NCI-H748 treated with DMSO at 0.1 percent for 48 hours (cell line): ENCODE data around the gene HECTD1.
"Not testable (repeated sequence)": the region's sequence is repeated elsewhere in the genome, so short reads cannot be mapped to it uniquely, and the experiment has no call there.

Source experiments
- DNase-seq: peaks from one replicate; lab custom pipeline; 2025; lab: John Stamatoyannopoulos, UW

HECTD1 gene

DNA sequence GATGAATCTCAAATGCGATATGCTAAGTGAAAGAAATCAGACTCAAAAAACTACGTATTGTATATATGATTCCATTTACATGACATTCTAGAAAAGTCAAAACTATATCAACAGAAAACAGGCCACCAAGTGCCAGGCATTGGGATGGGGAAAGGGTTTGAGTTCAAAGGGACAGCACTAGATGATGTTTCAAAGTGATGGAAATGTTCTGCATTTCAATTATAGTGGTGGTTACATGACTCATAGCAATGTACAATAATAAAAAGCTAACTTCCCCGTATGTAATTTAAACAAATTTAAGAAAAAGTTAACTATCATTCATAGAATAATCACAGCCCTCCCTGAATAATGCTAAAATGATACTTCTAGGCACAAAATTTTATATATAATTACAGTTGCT is 13.5 kb downstream of the HECTD1 start:
- no peak for DNase-seq

DNA sequence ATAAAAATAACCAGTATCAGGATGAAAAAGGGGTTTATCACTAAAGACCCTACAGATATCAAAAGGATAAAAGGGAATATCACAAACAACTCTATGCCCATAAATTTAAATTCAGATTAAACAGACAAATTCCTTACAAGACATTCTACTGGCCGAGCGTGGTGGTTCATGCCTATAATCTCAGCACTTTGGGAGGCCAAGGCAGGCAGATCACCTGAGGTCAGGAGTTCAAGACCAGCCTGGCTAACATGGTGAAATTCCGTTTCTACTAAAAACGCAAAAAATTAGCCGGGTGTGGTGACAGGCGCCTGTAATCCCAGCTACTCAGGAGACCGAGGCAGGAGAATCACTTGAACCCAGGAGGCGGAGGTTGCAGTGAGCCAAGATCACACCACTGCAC is 15.0 kb downstream of the HECTD1 start:
- not testable (repeated sequence) for DNase-seq

DNA sequence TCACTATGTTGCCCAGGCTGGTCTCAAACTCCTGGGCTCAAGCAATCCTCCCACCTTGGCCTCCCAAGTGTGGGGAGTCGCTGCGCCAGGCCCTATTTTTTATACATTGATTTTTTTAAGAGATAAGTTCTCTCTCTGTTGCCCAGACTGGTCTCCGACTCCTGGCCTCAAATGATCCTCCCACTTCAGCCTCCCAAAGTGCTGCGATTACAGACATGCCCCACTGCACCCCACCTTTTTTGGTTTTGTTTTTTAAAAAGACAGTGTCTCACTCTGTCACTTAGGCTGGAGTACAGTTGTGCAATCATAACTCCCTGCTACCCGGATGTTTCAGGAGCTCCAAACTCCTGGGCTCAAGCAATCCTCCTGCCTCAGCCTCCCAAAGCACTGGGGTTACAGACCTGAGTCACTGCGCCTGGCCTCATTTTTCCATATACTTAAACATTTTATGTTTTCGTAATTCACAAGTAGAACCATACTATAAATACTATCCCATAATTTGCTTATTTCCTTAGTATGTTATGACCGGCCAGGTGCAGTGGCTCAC is 16.8 kb downstream of the HECTD1 start:
- no peak for DNase-seq

DNA sequence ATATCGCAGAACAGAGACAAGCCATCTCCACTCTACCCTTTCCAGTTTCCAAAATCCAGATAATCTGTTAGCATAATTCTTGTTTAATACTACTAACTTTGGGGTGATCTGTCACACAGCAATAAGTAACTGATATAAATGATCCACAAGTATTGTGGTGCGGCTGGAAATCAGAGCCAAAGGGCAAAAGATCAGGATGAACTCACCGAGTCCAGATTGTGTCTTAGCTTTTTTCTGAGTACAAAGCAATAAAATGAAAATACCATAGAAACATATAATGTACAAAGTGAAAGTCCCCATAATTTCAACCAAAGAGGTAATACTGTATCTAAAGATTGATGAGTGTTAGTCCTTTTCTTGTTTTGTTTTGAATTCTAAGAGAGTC is 17.4 kb downstream of the HECTD1 start:
- no peak for DNase-seq

DNA sequence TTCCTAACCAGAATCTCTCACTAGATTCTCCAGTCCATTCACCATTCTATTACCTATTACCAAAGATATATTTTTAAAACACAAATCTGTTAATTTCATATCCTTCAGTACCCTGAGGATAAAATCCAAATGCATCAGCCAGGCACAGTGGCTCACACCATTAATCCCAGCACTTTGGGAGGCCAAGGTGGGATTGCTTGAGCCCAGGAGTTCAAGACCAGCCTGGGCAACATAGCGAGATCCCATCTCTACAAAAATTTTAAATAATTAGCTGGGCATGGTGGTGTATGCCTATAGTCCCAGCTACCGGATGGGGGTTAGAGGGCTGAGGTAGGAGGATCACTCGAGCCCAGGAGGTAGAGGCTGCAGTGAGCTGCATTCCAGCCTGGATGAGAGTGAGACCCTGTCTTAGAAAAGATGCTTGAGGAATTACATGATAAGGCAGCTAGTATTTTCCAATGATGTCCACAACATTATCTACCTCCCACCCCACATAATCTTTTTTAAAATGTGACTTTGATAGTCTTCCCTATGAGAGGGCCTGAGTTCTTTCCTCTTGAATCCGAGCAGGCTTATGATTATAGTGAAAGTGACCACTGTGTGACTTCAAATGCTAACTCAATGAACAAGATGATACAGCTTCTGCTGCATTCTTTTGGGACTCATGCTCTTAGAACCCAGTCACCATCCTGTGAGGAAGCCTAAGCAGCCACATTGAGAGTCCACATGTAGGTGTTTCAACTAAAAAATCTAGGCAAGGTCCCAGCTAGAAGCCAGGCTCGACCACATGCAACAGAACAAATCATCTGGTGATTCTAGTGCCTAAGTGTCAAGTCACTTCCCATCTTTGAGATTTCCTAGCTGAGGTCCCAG is 18.0 kb downstream of the HECTD1 start:
- no peak for DNase-seq

DNA sequence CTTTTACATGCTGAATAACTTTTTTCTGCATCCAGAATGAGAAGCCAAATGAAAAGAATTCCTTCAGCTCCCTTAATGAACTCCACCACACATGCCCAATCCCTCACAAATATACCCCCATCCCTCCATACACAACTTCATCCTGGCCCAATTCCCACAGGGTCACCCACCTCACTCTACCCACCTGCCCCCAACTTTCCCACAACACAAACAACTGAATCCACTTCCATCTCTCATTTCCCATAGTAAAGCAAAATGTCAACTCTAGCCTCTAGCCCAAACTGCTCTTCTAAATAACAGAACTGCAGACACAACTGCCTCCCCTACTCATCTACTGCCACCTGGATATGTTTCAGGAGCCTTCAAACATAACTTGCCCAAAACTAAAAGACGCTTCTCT is 18.8 kb downstream of the HECTD1 start:
- no peak for DNase-seq

DNA sequence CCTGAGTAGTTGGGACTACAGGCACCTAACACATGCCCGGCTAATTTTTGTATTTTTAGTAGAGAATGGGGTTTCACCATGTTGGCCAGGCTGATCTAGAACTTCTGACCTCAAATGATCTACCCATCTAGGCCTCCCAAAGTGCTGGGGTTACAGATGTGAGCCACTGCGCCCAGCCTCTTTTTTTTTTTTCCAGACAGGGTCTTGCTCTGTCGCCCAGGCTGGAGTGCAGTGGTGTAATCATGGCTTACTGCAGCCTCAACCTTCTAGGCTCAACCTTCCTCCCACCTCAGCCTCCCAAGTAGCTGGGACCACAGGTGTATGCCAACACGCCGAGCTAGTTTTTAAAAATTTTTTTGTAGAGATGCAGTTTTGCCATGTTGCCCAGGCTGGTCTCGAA is 25.6 kb downstream of the HECTD1 start:
- not testable (repeated sequence) for DNase-seq

DNA sequence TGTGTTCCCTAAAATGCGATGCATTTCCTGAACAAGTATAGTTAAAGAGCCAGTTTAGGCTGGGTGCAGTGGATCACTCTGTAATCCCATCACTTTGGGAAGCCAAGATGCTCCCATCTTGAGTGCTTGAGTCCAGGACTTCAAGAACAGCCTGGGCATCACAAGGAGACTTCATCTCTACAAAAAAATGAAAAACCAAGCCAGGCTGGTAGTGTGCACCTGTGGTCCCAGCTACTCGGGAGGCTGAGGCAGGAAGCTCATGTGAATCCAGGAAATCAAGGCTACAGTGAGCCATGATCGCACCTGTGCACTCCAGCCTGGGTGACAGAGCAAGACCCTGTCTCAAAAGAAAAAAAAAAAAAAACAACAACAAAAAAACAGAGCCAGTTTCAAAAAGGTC is 26.3 kb downstream of the HECTD1 start:
- no peak for DNase-seq

DNA sequence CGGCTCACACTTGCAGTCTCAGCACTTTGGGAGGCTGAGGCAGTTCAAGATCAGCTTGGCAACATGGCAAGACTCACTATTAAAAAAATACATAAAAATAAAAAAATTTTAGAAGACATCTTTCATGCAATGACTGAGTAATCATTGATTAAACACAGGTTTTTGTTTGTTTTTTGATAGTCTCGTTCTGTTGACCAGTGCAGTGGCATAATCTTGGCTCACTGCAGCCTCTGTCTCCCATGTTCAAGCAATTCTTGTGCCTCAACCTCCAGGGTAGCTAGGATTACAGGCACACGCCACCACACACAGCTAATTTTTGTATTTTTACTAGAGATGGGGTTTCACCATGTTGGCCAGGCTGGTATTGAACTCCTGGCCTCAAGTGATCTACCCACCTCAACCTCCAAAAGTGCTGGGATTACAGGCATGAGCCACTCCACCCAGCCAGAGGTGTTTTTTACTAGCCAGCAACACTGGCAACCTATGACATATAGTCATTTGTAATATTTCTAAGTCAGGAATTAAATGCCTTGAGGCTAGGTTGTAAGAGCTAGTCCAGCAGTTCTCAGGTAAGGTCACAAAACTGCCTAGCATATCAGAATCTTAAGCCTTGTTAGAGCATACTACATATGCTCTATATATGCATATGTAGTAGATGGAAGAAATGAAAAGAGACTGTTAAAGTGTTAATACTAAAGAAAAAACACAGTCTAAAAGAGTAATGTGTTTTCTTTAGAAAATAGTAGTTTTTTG is 27.1 kb downstream of the HECTD1 start:
- DNase-seq, result no peak

DNA sequence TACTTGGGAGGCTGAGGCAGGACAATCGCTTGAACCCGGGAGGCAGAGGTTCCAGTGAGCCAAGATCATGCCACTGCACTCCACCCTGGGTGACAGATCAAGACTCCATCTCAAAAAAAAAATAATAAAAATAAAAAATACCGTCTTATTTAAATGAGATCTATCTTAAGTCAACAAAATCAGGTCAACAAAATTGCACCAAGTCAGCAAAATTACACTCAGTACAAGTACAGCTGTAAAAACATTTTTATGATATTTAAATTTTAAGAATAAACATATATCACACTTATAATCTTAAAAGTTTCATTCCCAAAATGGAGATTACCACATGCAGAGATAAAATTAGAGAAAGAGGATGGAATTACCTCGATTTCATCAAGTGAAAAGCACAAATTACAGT is 33.2 kb downstream of the HECTD1 start:
- no peak for DNase-seq

DNA sequence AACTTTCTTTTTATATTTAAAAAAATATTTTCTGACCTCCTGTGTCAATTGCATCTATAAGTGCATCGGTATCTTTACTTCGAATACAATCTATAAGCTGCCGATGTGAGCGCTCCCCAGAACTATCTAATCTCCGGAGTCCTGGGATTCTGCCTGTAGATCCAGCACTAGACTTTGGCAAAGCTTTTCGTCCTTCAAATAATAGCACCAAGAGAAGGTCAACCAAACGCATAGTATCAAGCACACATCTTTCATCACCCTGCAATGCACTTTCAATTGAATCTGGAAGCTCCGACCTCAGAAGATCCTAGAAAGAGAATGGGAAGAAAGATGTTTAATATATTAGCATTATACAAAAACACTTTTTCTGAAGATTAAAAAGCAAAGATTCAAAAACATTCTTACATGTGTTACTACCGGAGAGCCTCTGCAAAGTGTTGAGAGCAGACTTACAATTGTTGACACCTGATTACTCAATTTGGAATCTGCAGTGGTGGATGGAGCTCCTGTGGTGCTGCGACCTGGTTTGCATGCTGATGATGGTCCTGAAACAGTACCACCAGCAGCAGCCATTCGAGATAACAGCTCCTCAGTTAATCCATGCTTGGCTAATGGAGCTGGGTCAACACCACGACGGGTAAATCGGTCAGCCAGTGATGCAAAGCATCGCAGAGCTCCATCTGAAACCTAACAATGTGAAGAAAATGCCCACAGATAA is 34.3 kb downstream of the HECTD1 start:
- no peak for DNase-seq

DNA sequence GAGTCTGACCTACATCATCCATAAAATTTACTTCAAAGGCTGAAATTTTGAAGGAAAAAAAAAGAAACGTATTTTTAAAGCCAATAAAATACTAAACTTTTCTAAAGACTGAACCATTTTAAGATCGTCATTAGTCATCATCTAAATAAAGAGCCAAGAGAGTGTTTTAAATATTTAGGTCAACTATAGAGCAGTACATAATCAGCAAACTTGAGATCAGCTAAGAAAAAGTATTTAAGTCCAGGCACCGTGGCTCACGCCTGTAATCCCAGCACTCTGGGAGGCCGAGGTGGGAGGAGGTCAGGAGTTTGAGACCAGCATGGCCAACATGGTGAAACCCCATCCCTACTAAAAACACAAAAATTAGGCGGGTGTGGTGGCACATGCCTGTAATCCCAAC is 35.5 kb downstream of the HECTD1 start:
- DNase-seq, result no peak

DNA sequence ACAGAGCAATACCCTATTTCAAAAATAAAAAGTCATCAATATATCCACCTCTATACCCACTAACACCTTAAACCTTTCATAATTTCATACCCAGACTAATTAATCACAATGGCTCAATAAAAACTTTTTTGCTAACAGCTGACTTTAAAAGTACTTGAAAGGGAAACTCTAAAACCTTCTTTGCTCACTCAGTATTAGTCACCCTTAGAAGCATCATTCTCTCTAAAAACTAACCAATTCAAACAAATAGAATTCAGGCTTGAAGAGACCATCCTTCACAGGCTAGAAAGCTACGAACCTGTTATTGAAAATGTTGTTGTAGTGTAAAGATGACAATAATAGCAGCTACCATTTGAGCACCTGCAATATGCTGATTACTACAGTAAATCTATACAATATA is 37.2 kb downstream of the HECTD1 start:
- DNase-seq, result no peak

DNA sequence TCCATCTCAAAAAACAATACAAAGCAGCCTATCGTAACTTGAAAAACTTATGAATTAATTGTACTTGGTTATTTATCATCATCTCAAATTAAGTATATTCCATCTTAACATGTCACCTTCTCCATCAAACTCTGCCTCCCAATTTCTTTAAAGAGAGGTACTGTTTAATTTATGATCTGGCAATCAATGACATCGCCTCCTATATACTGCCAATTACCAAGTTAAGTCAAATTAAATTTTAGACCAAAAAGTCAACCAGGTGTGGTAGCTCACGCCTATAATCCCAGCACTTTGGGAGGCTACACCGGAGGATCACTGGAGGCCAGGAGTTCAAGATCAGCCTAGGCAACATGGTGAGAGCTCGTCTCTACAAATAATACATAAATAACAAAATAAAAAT is 37.7 kb downstream of the HECTD1 start:
- no peak for DNase-seq

DNA sequence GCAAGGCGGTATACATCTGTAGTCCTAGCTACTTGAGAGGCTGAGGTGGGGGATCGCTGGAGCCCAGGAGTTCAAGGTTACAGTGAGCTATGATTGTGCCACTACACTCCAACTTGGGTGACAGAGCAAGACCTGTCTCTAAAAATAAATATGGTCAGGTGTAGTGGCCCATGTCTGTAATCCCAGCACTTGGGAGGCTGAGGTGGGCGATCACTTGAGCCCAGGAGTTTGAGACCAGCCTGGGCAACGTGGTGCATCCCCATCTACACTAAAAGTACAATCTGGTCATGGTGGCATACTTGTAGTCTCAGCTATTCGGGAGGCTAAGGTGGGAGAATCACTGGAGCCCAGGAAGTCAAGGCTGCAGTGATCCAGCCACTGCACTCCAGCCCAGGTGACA is 40.6 kb downstream of the HECTD1 start:
- no peak for DNase-seq

DNA sequence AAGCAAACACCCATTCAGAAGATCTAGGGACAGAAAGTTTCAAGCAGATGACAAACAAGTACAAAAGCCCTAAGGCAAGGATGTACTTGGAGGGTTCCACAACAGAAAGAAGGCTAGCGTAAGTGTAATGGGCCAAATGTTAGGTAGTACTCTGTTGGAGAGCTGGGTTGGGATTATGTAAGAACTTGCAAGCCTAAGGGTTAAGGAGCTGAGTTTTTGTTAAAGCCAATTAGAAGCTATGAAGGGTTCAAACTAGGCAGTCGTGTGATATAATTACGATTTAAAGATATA is 41.4 kb downstream of the HECTD1 start:
- no peak for DNase-seq

DNA sequence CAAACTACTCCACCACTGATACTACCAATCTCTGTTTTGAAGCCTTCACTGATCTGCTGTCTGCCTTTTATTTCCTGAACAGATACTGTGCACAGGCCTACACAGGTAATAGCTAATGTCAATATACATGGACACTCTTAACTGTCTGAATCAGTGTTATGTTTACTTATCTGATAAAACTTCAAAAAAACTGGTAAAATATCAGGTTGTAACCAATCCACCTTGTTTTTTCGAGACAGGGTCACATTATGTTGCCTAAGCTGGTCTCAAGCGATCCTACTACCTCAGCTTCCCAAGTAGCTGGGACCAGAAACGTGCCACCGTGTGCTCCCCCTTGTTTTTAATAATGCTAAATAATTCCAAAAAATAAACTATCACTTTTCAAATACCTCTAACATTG is 43.5 kb downstream of the HECTD1 start:
- no peak for DNase-seq

DNA sequence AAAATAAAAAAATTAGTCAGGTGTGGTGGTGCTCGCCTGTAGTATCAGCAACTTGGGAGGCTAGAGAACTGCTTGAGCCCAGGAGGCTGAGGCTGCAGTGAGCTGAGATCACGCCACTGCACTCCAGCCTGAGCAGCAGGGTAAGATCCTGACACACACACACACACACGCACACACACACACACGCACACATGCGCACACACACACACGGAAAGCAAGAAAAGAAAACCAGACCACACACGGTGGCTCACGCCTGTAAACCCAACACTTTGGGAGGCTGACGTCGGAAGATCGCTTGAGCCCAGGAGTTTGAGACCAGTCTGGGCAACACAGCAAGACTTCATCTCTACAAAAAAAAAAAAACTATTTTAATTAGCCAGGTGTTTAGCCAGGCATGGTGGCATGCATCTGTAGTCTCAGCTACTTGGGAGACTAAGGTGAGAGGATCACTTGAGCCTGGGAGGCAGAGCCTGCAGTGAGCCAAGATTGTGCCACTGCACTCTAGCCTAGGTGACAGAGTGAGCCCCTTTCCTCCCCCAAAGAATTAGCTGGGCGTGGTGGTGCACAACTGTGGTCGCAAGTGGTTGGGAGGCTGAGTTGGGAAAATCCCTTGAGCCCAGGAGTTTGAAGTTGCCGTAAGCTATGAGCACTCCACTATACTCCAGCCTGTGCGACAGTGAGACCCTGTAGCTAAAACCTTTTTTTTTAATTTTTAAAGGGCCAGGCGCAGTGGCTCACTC is 44.5 kb downstream of the HECTD1 start:
- DNase-seq, result no peak

DNA sequence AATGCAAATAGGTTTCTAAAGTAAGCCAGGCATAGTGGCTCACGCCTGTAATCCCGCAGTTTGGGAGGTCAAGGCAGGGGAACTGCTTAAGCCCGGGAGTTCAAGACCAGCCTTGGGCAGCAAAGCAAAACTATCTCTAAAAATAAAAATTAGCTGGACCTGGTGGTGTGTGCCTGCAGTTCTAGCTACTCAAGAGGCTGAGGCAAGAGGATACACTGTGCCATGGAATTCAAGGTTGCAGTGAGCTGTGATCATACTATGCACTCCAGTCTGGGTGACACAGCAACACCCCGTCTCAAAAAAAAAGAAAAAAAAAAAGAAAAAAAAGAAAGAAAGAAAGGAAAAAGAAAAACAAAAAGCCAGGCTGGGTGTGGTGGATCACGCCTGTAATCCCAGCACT is 46.3 kb downstream of the HECTD1 start:
- DNase-seq, result no peak

DNA sequence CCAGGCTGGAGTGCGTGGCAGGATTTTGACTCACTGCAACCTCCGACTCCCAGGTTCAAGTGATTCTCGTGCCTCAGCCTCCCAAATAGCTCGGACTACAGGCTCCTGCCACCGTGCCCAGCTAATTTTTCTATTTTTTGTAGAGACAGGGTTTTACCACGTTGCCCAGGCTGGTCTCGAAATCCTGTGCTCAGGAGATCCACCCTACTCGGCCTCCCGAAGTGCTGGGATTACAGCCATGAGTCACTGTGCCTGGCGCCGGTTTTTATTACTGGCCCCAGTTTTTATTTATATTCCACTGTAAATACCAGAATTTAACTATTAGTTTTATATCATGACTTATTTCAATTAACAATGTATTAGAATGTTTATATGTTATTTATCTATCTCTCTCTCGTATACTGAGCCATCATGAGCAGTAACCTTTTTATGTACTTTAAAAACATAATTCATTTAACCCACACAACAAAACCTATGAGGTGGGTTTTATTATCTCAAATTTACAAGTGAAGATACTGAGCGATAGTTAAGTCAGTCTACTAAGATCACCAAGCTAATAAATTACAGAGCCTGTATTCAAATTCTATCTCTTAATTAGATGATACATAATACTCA is 47.8 kb downstream of the HECTD1 start:
- DNase-seq, result no peak

DNA sequence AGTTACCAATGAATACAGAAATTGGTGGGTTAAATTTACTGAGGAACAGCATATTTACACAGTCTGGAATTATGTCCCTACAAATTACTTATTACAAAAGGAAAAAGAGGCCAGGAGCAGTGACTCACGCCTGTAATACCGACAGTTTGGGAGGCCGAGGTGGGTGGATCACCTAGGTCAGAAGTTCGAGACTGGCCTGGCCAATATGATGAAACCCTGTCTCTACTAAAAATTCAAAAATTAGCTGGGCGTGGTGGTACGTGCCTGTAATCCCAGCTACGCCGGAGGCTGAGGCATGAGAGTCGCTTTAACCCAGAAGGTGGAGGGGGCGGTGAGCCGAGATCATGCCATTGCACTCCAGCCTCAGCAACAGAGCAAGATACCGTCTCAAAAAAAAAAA is 52.6 kb downstream of the HECTD1 start:
- no peak for DNase-seq
